22Rv1 (cell line): Measurements from ENCODE around the gene TMIGD1.

Experiments
- ZFX ChIP-seq: fragments of 450-650 bp; IDR thresholded peaks from 2 replicates; pipeline ENCODE4 v1.6.1; 2017; ENCODE audit warnings: antibody characterized with exemption, borderline replicate concordance
- TF ChIP-seq, protein P1 (sequence below): fragments of 450-650 bp; IDR thresholded peaks from 2 replicates; pipeline ENCODE4 v1.5.1; 2017; ENCODE audit warnings: mild to moderate bottlenecking

DNA sequence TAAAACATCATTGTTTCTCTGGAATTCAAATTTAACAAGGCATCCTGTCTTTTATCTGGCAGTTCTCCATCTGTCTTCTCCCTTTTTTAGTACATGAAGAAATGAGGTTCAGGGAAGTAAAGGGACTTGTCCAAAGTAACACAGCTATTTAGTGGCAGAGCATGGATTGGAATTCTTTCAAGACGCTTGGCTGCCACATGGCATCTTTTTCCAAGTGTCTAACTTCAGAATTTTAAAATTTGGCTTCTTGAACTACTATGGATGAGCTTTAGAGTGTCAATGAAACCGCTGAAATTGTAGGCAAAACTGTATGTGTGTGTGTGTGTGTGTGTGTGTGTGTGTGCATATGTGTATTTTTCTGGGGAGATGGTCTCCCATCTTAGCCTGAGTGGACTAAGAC, 5.2 kb upstream of the TMIGD1 start:
- TF ChIP-seq, protein P1, sequence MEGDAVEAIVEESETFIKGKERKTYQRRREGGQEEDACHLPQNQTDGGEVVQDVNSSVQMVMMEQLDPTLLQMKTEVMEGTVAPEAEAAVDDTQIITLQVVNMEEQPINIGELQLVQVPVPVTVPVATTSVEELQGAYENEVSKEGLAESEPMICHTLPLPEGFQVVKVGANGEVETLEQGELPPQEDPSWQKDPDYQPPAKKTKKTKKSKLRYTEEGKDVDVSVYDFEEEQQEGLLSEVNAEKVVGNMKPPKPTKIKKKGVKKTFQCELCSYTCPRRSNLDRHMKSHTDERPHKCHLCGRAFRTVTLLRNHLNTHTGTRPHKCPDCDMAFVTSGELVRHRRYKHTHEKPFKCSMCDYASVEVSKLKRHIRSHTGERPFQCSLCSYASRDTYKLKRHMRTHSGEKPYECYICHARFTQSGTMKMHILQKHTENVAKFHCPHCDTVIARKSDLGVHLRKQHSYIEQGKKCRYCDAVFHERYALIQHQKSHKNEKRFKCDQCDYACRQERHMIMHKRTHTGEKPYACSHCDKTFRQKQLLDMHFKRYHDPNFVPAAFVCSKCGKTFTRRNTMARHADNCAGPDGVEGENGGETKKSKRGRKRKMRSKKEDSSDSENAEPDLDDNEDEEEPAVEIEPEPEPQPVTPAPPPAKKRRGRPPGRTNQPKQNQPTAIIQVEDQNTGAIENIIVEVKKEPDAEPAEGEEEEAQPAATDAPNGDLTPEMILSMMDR, result no peak
- TF ChIP-seq ZFX, result no peak
